Vagina (tissue), 2 donors: ENCODE results near the gene ZNF662.

Experiments
- POLR2A ChIP-seq, 2 donors: fragments of 450-650 bp; IDR thresholded peaks; one replicate each; pipeline ENCODE4 v1.6.1; 2017; ENCODE audit warnings: antibody characterized with exemption in 2 of 2, mild to moderate bottlenecking in 2 of 2, moderate library complexity in 2 of 2
- POLR2AphosphoS5 ChIP-seq, 2 donors: sonication (generic); formaldehyde crosslinking; IDR thresholded peaks; one replicate each; pipeline ENCODE4 v1.9.0; 2017; ENCODE audit warnings: antibody characterized with exemption in 2 of 2, mild to moderate bottlenecking in 2 of 2, low read depth in 1 of 2; ENCODE audit not compliant: insufficient read depth in 1 of 2
- TF ChIP-seq, protein P1 (sequence below), 3 experiments: fragments of 450-650 bp in 2 of 3; fragments of 200-600 bp in 1 of 3; sonication (generic) in 1 of 3; IDR thresholded peaks; one replicate each; pipeline ENCODE4 v1.5.1; 2017 to 2019; ENCODE audit warnings: antibody characterized with exemption in 3 of 3, mild to moderate bottlenecking in 2 of 3, moderate library complexity in 2 of 3

- TF ChIP-seq, protein P1, sequence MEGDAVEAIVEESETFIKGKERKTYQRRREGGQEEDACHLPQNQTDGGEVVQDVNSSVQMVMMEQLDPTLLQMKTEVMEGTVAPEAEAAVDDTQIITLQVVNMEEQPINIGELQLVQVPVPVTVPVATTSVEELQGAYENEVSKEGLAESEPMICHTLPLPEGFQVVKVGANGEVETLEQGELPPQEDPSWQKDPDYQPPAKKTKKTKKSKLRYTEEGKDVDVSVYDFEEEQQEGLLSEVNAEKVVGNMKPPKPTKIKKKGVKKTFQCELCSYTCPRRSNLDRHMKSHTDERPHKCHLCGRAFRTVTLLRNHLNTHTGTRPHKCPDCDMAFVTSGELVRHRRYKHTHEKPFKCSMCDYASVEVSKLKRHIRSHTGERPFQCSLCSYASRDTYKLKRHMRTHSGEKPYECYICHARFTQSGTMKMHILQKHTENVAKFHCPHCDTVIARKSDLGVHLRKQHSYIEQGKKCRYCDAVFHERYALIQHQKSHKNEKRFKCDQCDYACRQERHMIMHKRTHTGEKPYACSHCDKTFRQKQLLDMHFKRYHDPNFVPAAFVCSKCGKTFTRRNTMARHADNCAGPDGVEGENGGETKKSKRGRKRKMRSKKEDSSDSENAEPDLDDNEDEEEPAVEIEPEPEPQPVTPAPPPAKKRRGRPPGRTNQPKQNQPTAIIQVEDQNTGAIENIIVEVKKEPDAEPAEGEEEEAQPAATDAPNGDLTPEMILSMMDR (IDR thresholded peaks at IDR 0.05), result no peak
- TF ChIP-seq POLR2AphosphoS5 (IDR thresholded peaks at IDR 0.05; ENCODE audit: insufficient read depth in 1 of 2, low read depth in 1 of 2) (no peak), POLR2A (IDR thresholded peaks at IDR 0.05) (no peak)
Observed at GRCh38 chr3:42937334-42937733, 31.4 kb downstream of the ZNF662 start.
